ENCODE data around the gene NBPF3.
"Not testable (repeated sequence)": the region's sequence is repeated elsewhere in the genome, so short reads cannot be mapped to it uniquely, and the experiment has no call there.

NBPF3 gene

DNA sequence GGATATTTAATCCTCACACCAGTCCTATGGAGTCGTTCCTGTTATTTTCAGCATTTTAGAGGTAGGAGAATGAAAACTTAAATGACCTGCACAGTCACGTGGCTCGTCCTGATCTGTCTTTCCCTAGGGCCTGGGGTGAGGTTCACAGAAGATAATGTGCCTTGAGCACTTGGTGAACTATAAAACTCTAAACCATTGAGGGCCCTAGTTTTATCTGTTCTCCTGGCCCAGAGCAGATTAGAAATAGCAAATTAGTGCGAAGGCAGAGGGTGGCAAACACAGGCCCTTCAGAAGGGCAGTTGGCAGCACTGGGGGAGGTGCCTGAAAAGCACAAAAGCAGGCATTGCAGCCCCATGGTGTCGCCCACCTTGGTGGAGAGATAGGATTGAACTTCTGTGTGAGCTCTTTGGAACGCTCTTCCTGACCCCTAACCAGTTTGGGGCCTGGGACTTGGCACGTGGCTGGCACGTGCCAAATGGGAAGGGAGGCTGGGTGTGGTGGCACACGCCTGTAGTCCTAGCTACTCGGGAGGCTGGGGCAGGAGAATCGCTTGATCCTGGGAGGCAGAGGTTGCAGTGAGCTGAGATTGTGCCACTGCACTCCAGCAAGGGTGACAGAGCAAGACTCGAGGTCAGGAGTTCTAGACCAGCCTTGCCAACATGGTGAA lies 1.2 kb upstream of the NBPF3 start:
- not testable (repeated sequence) for DNase-seq (ENCODE audit: low read depth in 2 of 2)

DNA sequence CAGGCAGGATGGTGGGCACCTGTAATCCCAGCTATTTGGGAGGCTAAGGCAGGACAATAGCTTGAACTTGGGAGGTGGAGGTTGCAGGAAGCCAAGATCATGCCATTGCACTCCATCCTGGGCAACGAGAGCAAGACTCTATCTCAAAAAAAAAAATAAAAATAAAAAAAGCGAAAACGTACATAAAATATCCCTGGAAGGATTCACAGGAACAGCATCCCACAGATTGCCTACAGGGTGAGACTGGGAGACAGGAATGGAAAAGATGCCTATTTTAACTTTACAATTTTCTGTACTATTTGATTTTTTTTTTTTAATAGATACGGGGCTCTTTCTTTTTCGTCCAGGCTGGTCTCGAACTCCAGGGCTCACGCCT lies 604 bp upstream of the NBPF3 start:
- no peak for DNase-seq (ENCODE audit: low read depth in 2 of 2)

GRCh38 chr1:21440630-21441125 lies 741 bp downstream of the NBPF3 start:
- DNase-seq (ENCODE audit: low read depth in 2 of 2), result not testable (repeated sequence)

DNA sequence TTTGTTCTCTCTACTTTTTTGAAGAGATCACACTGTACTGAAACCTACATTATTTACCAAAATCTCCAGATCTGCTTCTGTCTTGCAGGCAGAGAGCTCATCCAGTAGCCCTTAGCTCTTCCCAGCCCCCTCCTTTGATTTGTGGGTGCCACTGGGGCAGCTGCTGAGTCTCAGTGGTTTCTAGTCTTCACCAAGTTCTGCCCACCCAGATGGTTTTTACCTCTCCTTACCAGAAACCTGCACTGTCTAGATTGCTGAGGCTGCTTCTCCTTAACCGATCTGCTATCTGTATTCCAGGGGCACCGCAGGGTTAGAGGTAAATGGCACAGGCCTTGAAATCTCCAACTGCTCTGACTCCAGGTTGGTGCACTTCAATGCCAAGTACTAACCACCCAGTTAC lies 6.7 kb downstream of the NBPF3 start:
- not testable (repeated sequence) for DNase-seq (ENCODE audit: low read depth in 2 of 2)

- DNase-seq (ENCODE audit: low read depth in 2 of 2), result no peak
Measured at GRCh38 chr1:21447311-21447710, 7.4 kb downstream of the NBPF3 start.

GRCh38 chr1:21449906-21450305 lies 10.0 kb downstream of the NBPF3 start:
- no peak for DNase-seq (ENCODE audit: low read depth in 2 of 2)

GRCh38 chr1:21451212-21451611 lies 11.3 kb downstream of the NBPF3 start:
- DNase-seq (ENCODE audit: low read depth in 2 of 2), result no peak

DNA sequence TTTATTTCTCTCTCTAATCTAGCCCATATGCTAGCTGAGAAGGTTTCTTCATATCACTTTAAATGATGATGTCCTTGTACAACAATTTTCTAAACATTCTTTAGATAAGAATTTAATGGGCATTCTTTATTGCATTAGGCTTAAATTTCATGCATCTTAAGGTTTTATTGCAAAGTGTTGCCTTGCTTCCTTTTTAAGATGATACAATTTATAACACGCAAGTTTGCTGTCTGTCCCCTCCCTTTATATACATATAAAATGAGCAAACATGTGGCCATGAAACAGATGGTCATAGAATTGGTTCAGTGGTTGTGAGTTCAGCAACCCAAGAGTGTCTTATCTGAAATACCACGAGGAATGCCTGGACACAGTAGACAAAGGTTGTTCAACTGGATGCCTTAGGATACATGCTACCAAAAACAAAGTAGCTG lies 12.1 kb downstream of the NBPF3 start:
- DNase-seq (ENCODE audit: low read depth in 2 of 2), result no peak

DNA sequence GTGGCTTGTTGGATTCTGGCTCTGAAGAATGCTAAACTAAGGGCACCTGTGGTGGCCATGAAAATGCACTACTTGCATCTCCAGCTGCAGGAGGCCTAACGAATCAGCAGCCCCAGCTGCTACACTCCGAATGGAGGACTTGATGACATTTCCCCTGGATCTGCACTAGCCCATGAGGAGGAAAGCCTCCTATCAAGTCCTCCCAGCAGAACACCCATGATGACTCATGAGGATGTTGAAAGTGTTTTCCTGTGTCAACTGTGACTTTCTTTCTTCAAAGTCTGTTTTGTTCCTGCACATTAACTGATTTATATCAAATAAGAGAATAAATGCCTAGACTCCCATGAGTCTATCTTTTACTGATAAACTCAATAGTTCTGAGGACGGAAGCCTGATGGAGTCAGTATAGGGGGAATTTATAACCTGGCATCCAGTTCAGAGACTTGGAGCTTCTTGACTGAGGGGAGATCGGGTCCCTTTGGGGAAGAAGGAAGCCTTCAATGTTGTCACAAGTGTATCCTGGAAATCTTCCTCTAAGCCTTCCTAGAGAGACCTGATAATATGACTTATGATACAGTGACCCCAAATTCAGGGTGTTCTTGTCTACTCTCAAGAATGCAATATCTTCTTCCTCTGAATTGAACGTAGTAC lies 14.2 kb downstream of the NBPF3 start:
- DNase-seq (ENCODE audit: low read depth in 2 of 2), result not testable (repeated sequence)

GRCh38 chr1:21454904-21455303 lies 15.0 kb downstream of the NBPF3 start:
- DNase-seq (ENCODE audit: low read depth in 2 of 2), result not testable (repeated sequence)

- no peak for DNase-seq (ENCODE audit: low read depth in 2 of 2)
Measured at GRCh38 chr1:21457654-21458053, 17.7 kb downstream of the NBPF3 start.

- DNase-seq (ENCODE audit: low read depth in 2 of 2), result not testable (repeated sequence)
Measured at GRCh38 chr1:21465127-21465526, 25.2 kb downstream of the NBPF3 start.

- not testable (repeated sequence) for DNase-seq (ENCODE audit: low read depth in 2 of 2)
Measured at GRCh38 chr1:21467946-21468345, 28.0 kb downstream of the NBPF3 start.

- no peak for DNase-seq (ENCODE audit: low read depth in 2 of 2)
Measured at GRCh38 chr1:21468599-21468998, 28.7 kb downstream of the NBPF3 start.

- DNase-seq (ENCODE audit: low read depth in 2 of 2), result no peak
Measured at GRCh38 chr1:21469581-21469980, 29.6 kb downstream of the NBPF3 start.

- no peak for DNase-seq (ENCODE audit: low read depth in 2 of 2)
Measured at GRCh38 chr1:21472861-21473260, 32.9 kb downstream of the NBPF3 start.

- DNase-seq (ENCODE audit: low read depth in 2 of 2), result no peak
Measured at GRCh38 chr1:21478356-21478755, 38.4 kb downstream of the NBPF3 start.

- not testable (repeated sequence) for DNase-seq (ENCODE audit: low read depth in 2 of 2)
Measured at GRCh38 chr1:21483881-21484280, 43.9 kb downstream of the NBPF3 start.

DNA sequence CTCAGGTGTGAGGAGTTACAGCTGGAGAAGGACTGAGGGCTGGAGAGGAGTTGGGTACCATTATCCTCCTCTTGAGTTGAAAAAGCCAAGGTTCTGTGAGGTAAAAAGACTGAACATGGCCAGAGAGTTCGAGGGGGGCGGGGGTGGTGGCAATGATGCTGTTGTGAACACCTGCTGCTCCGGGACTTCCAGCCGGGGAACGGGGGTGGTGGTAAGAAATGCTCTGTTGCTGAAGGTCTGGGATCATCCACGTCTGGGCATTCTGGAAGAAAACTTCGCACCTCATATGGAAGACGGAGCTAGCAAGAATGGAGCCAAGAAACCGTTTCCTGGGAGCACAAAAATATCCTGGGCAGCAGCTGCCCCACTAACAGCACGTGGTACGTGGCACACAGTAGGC lies 49.2 kb downstream of the NBPF3 start:
- no peak for DNase-seq (ENCODE audit: low read depth in 2 of 2)

- DNase-seq (ENCODE audit: low read depth in 2 of 2), result no peak
Measured at GRCh38 chr1:21490774-21491487, 51.0 kb downstream of the NBPF3 start.

DNA sequence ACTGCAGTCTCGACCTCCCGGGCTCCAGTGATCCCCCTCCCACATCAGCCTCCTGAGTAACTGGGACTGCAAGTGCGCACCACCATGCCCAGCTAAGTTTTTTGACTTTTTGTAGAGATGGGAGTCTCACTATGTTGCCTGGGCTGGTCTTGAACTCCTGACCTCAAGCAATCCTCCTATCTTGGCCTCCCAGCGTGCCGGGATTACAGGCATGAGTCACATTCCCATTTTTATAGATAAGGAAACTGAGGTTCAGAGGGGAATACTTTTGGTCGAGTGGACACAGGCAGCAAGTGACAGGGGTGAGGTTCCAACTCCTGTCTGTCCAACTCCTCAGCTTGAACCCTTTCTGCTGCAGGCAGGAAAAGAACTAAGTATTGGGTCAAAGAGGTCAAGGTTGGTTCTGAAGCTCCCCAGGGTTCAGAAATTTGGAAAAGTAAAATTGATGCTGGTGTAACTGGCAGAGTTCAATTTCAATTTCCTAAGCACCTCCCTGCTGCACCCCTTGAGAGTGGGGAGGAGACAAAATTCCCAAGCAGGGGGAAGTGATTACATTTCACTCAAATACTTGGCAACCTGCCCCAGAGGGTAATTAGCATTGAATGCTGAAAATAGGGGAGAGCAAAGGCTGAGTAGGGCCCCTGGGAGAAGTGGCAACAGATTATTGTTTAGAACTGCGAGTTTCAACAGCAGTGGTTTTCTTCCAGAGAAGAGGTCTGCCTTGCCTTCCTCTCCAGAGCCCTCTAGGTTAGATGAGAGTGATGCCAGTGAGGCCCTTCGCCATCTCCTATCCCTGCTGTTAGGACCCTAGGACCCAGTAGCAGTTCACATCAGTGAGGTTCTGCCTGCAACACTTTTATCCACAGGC lies 51.8 kb downstream of the NBPF3 start:
- DNase-seq (ENCODE audit: low read depth in 2 of 2), result no peak

DNA sequence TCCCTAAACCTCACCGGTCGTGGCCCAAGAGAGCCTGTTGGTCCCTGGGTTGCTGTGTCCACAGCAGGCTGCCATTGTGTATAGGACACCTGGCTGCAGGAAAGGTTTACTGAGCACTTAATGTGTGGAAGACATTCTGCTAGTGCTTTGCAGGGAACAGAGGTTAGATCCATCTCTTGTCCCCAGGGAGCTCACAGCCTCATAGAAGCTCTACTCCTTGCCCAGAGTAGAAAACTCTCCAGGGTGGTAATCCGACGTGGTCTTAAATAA lies 52.4 kb downstream of the NBPF3 start:
- no peak for DNase-seq (ENCODE audit: low read depth in 2 of 2)

Data from stimulated activated CD8-positive, alpha-beta memory T cell treated with anti-CD3 and anti-CD28 coated beads, Interleukin-7, amount 100 ng/mL, for 1 hour (primary cell).